Caco-2 (cell line): ENCODE data around the gene HIPK2. TPM values are rescaled to one million over a fixed set of nuclear protein-coding genes. Genes with fewer than 3 reads are reported as not detected.

Experiments
- BruUV-seq: library from RNA; stranded (reverse); fragments of 400-500 nt; replicated peaks from 2 replicates; lab custom pipeline; 2021; lab: Mats Ljungman, UMichigan
- CTCF ChIA-PET: fragments of 300-600 bp; sonication (Branson Sonifier 250); formaldehyde crosslinking; loops from one replicate; lab custom pipeline; 2022; ENCODE audit warnings: antibody characterized with exemption; lab: Charles Lee
- POLR2A ChIA-PET: fragments of 300-600 bp; sonication (Branson Sonifier 250); formaldehyde crosslinking; loops from one replicate; lab custom pipeline; 2022; ENCODE audit warnings: antibody characterized with exemption; lab: Charles Lee
- DNase-seq, 2 experiments: peaks; one replicate each; pipeline versions ENCODE4 v3.0.0 to v3.0.0-alpha.2; 2020 to 2022
- H3K27me3 ChIP-seq: replicated peaks from 2 replicates; pipeline ENCODE4 v1.6.0; 2011; ENCODE audit warnings: low read length; ENCODE audit not compliant: control insufficient read depth, insufficient read depth
- H3K36me3 ChIP-seq: 2 replicates; pipeline ENCODE4 v1.5.1; 2011; ENCODE audit warnings: low read length; ENCODE audit not compliant: control insufficient read depth, insufficient read depth
- H3K4me1 ChIP-seq: fragments of 250-450 bp; sonication (Bioruptor Pico); 2 replicates; pipeline ENCODE4 v1.5.1; 2020; ENCODE audit warnings: mild to moderate bottlenecking
- H3K4me3 ChIP-seq: 2 replicates; pipeline ENCODE4 v1.5.1; 2011; ENCODE audit warnings: low read depth, mild to moderate bottlenecking, control low read depth, low read length
- H3K9me3 ChIP-seq: fragments of 250-450 bp; sonication (Bioruptor Pico); 2 replicates; pipeline ENCODE4 v1.5.1; 2020; ENCODE audit warnings: mild to moderate bottlenecking, moderate library complexity
- H3K27ac Mint-ChIP-seq: one replicate; pipeline ENCODE4 v1.8.0; 2022; ENCODE audit warnings: mixed read lengths; ENCODE audit not compliant: unreplicated experiment
- H3K27me3 Mint-ChIP-seq: one replicate; pipeline ENCODE4 v1.8.0; 2022; ENCODE audit warnings: mixed read lengths; ENCODE audit not compliant: insufficient read depth, unreplicated experiment
- H3K36me3 Mint-ChIP-seq: one replicate; pipeline ENCODE4 v1.8.0; 2022; ENCODE audit warnings: mild to moderate bottlenecking, mixed read lengths; ENCODE audit not compliant: insufficient read depth, unreplicated experiment
- H3K4me1 Mint-ChIP-seq: one replicate; pipeline ENCODE4 v1.8.0; 2022; ENCODE audit warnings: low read depth, mixed read lengths; ENCODE audit not compliant: unreplicated experiment
- H3K4me3 Mint-ChIP-seq: one replicate; pipeline ENCODE4 v1.8.0; 2022; ENCODE audit warnings: mild to moderate bottlenecking, moderate library complexity, mixed read lengths; ENCODE audit not compliant: unreplicated experiment
- H3K9me3 Mint-ChIP-seq: one replicate; pipeline ENCODE4 v1.8.0; 2022; ENCODE audit warnings: mixed read lengths; ENCODE audit not compliant: unreplicated experiment
- intact Hi-C: fragments of 100-400 bp; cut with micrococcal nuclease; formaldehyde crosslinking; loops from one replicate; pipeline ENCODE4 v1.10.0; 2022; ENCODE audit not compliant: unreplicated experiment
- total RNA-seq: library from RNA; stranded (reverse); gene quantifications from 2 replicates; pipeline ENCODE4 v1.2.3, GENCODE V29; 2022
- TF ChIP-seq, protein P1 (sequence below), 2 experiments: fragments of 200-600 bp in 1 of 2; IDR thresholded peaks; 1 replicate in 1 of 2; 2 replicates in 1 of 2; pipeline versions ENCODE4 v1.5.1 to v1.8.0; 2011 to 2022; ENCODE audit warnings: antibody characterized with exemption in 1 of 2, control low read depth in 1 of 2, inconsistent platforms in 1 of 2, low read depth in 1 of 2, low read length in 1 of 2, mild to moderate bottlenecking in 1 of 2, moderate library complexity in 1 of 2; ENCODE audit not compliant: insufficient read depth in 1 of 2, severe bottlenecking in 1 of 2, unreplicated experiment in 1 of 2

HIPK2 gene
- total RNA-seq, 1 experiment from 2014 or later: 42.8 TPM

GRCh38 chr7:139804571-139804970, 26.8 kb upstream of the HIPK2 start:
- DNase-seq: no peak
- CTCF ChIA-PET: interaction anchor here (0.6 kb wide), 2 partner anchors 248 to 293 kb away, joined by 3 read pairs; no protein-coding TSS in a partner anchor
- Histone ChIP-seq H3K27me3 (no peaks in the 10 kb centered on the region), H3K36me3 (no peaks in the 10 kb centered on the region), H3K4me3 (no peak overlapping the region), H3K4me1 (no peaks in the 10 kb centered on the region), H3K9me3 (peaks cover 11% of the 10 kb centered on the region; the same call in 1 of the 2 replicates)
- Mint-ChIP-seq H3K4me3 (no peak overlapping the region), H3K36me3 (no peaks in the 10 kb centered on the region), H3K27me3 (peaks cover 5% of the 10 kb centered on the region), H3K9me3 (peaks cover 30% of the 10 kb centered on the region), H3K4me1 (no peaks in the 10 kb centered on the region), H3K27ac (no peak overlapping the region)
- POLR2A ChIA-PET: interaction anchor here (0.6 kb wide), 1 partner anchor 15 kb away, joined by 3 read pairs; no protein-coding TSS in a partner anchor
- no TSS peak for BruUV-seq
- TF ChIP-seq, protein P1, sequence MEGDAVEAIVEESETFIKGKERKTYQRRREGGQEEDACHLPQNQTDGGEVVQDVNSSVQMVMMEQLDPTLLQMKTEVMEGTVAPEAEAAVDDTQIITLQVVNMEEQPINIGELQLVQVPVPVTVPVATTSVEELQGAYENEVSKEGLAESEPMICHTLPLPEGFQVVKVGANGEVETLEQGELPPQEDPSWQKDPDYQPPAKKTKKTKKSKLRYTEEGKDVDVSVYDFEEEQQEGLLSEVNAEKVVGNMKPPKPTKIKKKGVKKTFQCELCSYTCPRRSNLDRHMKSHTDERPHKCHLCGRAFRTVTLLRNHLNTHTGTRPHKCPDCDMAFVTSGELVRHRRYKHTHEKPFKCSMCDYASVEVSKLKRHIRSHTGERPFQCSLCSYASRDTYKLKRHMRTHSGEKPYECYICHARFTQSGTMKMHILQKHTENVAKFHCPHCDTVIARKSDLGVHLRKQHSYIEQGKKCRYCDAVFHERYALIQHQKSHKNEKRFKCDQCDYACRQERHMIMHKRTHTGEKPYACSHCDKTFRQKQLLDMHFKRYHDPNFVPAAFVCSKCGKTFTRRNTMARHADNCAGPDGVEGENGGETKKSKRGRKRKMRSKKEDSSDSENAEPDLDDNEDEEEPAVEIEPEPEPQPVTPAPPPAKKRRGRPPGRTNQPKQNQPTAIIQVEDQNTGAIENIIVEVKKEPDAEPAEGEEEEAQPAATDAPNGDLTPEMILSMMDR (IDR thresholded peaks at IDR 0.05; ENCODE audit: insufficient read depth in 1 of 2, low read depth in 1 of 2, low read length in 1 of 2, severe bottlenecking in 1 of 2, unreplicated experiment in 1 of 2): no peak
- intact Hi-C loops: no loop called here

DNA sequence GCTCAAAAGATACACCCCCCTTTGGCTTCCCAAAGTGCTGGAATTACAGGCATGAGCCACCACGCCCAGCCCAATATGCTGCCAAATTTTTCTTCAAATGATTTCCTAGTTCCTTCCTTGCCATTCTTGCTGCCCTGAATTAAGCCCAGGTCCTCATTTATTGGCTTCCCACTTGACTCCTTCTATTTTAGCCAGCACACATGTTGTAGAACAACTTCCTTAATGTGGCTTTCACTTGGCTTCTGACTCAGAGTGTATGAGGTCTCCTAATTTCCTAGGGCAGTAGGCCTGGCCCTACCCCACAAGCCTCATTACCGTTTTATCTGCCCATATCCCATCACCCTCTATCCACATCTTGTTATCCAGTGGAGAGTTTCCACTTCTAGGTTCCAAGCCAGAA, 21.8 kb upstream of the HIPK2 start:
- peaks cover 11% of the 10 kb centered on the region for H3K9me3 Mint-ChIP-seq
- H3K27me3 Mint-ChIP-seq: no peaks in the 10 kb centered on the region
- H3K36me3 ChIP-seq: no peaks in the 10 kb centered on the region
- H3K27ac Mint-ChIP-seq: no peak overlapping the region
- no peaks in the 10 kb centered on the region for H3K4me1 ChIP-seq
- ChIA-PET POLR2A (no interaction called here), CTCF (interaction anchor here (0.7 kb wide), 1 partner anchor 153 kb away, joined by 3 read pairs; no protein-coding TSS in a partner anchor)
- H3K4me3 ChIP-seq: no peak overlapping the region
- TF ChIP-seq, protein P1 (IDR thresholded peaks at IDR 0.05; ENCODE audit: insufficient read depth in 1 of 2, low read depth in 1 of 2, low read length in 1 of 2, severe bottlenecking in 1 of 2, unreplicated experiment in 1 of 2): no peak
- no peak overlapping the region for H3K4me3 Mint-ChIP-seq
- intact Hi-C loops: no loop called here
- no peaks in the 10 kb centered on the region for H3K36me3 Mint-ChIP-seq
- BruUV-seq: no TSS peak
- peaks cover 7% of the 10 kb centered on the region for H3K4me1 Mint-ChIP-seq
- peaks cover 7% of the 10 kb centered on the region; the same call in 1 of the 2 replicates for H3K9me3 ChIP-seq
- H3K27me3 ChIP-seq: no peaks in the 10 kb centered on the region; the same call in 1 of the 2 replicates
- no peak for DNase-seq

GRCh38 chr7:139798892-139799291, 21.1 kb upstream of the HIPK2 start:
- Mint-ChIP-seq H3K4me3 (no peak overlapping the region), H3K4me1 (peaks cover 7% of the 10 kb centered on the region), H3K36me3 (no peaks in the 10 kb centered on the region), H3K9me3 (peaks cover 11% of the 10 kb centered on the region), H3K27me3 (no peaks in the 10 kb centered on the region), H3K27ac (no peak overlapping the region)
- H3K9me3 ChIP-seq: peaks cover 6% of the 10 kb centered on the region; the same call in 1 of the 2 replicates
- no peaks in the 10 kb centered on the region for H3K36me3 ChIP-seq
- no peak overlapping the region for H3K4me3 ChIP-seq
- H3K4me1 ChIP-seq: no peaks in the 10 kb centered on the region
- no peaks in the 10 kb centered on the region; the same call in 1 of the 2 replicates for H3K27me3 ChIP-seq
- TF ChIP-seq, protein P1 (IDR thresholded peaks at IDR 0.05; ENCODE audit: insufficient read depth in 1 of 2, low read depth in 1 of 2, low read length in 1 of 2, severe bottlenecking in 1 of 2, unreplicated experiment in 1 of 2): no peak
- POLR2A ChIA-PET: no interaction called here
- CTCF ChIA-PET: interaction anchor here (0.7 kb wide), 1 partner anchor 152 kb away, joined by 3 read pairs; no protein-coding TSS in a partner anchor
- no peak for DNase-seq
- intact Hi-C loops: no loop called here
- no TSS peak for BruUV-seq
